K562 (cell line): Measurements from ENCODE around the gene SUPT5H. TPM values are rescaled to one million over a fixed set of nuclear protein-coding genes. Genes with fewer than 3 reads are reported as not detected.

ENCODE experiments used
- BRF1 ChIP-seq: IDR thresholded peaks from 3 replicates; pipeline ENCODE4 v1.6.1; 2011; ENCODE audit warnings: borderline replicate concordance, mild to moderate bottlenecking; ENCODE audit not compliant: insufficient read length; ENCODE audit errors: extremely low read depth
- FOXK2 ChIP-seq, 2 experiments: fragments of 450-650 bp; IDR thresholded peaks in 1 of 2; conservative IDR thresholded peaks in 1 of 2; 2 replicates each; pipeline ENCODE4 v1.6.1; 2016; ENCODE audit warnings: low read depth in 2 of 2, mild to moderate bottlenecking in 1 of 2
- GTF2E2 ChIP-seq: fragments of 200-800 bp; sonication (Bioruptor generic); IDR thresholded peaks from 2 replicates; pipeline ENCODE4 v1.6.1; 2016; ENCODE audit warnings: missing genetic modification characterization, missing compliant biosample characterization
- POLR2B ChIP-seq: fragments of 450-650 bp; IDR thresholded peaks from 2 replicates; pipeline ENCODE4 v1.6.1; 2018; ENCODE audit warnings: low read depth; ENCODE audit not compliant: partially characterized antibody
- ZNF609 ChIP-seq: sonication (generic); formaldehyde crosslinking; IDR thresholded peaks from 2 replicates; pipeline ENCODE4 v1.8.1; 2023; ENCODE audit warnings: missing genetic modification reagents, mild to moderate bottlenecking, borderline replicate concordance
- polyA plus RNA-seq, 8 experiments: library from polyadenylated mRNA; depleted of rRNA in 4 of 8; stranded (reverse) in 5 of 8; unstranded in 3 of 8; fragments of >200 nt; fragmentation: Nextera tagmentation in 2 of 8; fragmentation: Illumina TruSeq in 1 of 8; extraction: Ambion mirVana in 2 of 8; extraction: Trizol in 1 of 8; gene quantifications; 2 replicates each; pipeline versions ENCODE4 v1.2.1 to v1.2.3, GENCODE V29; 2011 to 2014; ENCODE audit warnings: inconsistent platforms in 1 of 8, missing spikeins in 1 of 8
- total RNA-seq, 7 experiments: library from RNA; depleted of rRNA in 6 of 7; stranded (reverse); fragments of >200 nt in 6 of 7; fragmentation: Illumina TruSeq in 2 of 7; extraction: Trizol in 2 of 7; gene quantifications; 2 replicates each; pipeline versions ENCODE4 v1.2.1 to v1.2.3, GENCODE V29; 2011 to 2021; ENCODE audit warnings: low replicate concordance in 1 of 7

SUPT5H gene
- total and polyA plus RNA-seq, 9 of the 15 experiments (the other 6 are each of a cell fraction or from before 2014, with no cell fraction given), result 13.3 to 85.9 (median 35.9) TPM

- TF ChIP-seq BRF1 (no peak), FOXK2 (conservative IDR thresholded peaks at IDR 0.05 in 1 of 2, IDR thresholded peaks at IDR 0.05 in 1 of 2; ENCODE audit: low read depth in 2 of 2) (peak in 1 of 2 experiments; percentile 18; a peak in 1 of 4 replicates), GTF2E2 (tag) (peak; percentile 48; the same call in 1 of the 2 replicates), POLR2B (peak; percentile 99), ZNF609 (CRISPR knock-in tag) (0 out of 2 replicates have a peak, but pooled peaks have one; percentile 47)
Measured at GRCh38 chr19:39435499-39436349, 9.7 kb upstream of the SUPT5H start, which contains the start of gene RPS16 (continued).
